GM12891 (cell line): ENCODE data around the gene CHST10.
A peak's percentile ranks its signal among the peaks of the same experiment; 100 is the strongest.

Experiments
- DNase-seq: peaks from one replicate; pipeline ENCODE4 v3.0.0; 2011; ENCODE audit warnings: low spot score; ENCODE audit not compliant: insufficient read length
- FAIRE-seq: peaks from 2 replicates; lab custom pipeline; 2011; peaks lifted over from hg19 to GRCh38; lab: Jason Lieb, UNC
- PAX5 ChIP-seq: IDR thresholded peaks from 2 replicates; pipeline ENCODE4 v1.6.1; 2011; ENCODE audit warnings: low read length, moderate library complexity, mild to moderate bottlenecking; ENCODE audit not compliant: insufficient read depth, severe bottlenecking
- POLR2A ChIP-seq: IDR thresholded peaks from 2 replicates; pipeline ENCODE4 v1.6.1; 2011; ENCODE audit warnings: low read depth, low read length, control low read depth
- POLR2AphosphoS5 ChIP-seq: IDR thresholded peaks from 2 replicates; pipeline ENCODE4 v1.6.1; 2011; ENCODE audit warnings: low read depth, low read length, control low read depth
- POU2F2 ChIP-seq: IDR thresholded peaks from 2 replicates; pipeline ENCODE4 v1.6.1; 2011; ENCODE audit warnings: low read depth, mild to moderate bottlenecking, control low read depth, low read length, moderate library complexity
- SPI1 ChIP-seq: IDR thresholded peaks from 2 replicates; pipeline ENCODE4 v1.6.1; 2011; ENCODE audit warnings: low read depth, low read length, control low read depth
- TAF1 ChIP-seq: IDR thresholded peaks from 2 replicates; pipeline ENCODE4 v1.6.1; 2011; ENCODE audit warnings: low read depth, low read length, control low read depth

Gene CHST10

DNA sequence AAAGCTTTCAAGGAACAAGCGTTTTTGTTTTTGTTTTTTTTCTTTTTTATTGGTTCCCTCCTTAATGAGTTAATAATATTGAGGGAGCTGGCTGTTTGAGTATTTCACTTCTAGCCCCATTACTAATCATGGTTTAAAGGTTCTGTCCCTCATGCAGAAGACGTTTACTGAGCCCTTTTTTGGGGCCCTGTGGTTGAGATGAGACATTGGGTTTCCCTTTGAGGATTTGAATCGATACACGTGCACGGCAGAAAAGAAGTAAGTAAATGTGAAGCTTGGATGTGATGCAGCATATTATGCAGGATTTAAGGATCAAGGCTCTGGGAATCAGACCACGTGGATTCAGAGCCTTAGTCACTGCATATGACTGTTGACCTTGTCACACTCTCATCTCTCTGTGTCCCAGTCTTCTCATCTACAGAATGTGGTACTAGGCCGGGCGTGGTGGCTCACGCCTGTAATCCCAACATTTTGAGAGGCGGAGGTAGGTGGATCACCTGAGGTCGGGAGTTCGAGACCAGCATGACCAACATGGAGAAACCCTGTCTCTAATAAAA lies 1.0 kb upstream of the CHST10 start:
- no peak for FAIRE-seq
- no peak for DNase-seq
- TF ChIP-seq POU2F2 = no peak
- TF ChIP-seq POLR2AphosphoS5 = no peak
- no peak for TF ChIP-seq PAX5
- TF ChIP-seq POLR2A = no peak
- no peak for TF ChIP-seq TAF1
- TF ChIP-seq SPI1 = no peak

- no peak for FAIRE-seq
- DNase-seq = no peak
- TF ChIP-seq SPI1 (no peak), POU2F2 (no peak), TAF1 (no peak), PAX5 (no peak), POLR2A (no peak), POLR2AphosphoS5 (no peak)
These were observed 250 bp upstream of the CHST10 start for GRCh38 chr2:100417711-100418124.

DNA sequence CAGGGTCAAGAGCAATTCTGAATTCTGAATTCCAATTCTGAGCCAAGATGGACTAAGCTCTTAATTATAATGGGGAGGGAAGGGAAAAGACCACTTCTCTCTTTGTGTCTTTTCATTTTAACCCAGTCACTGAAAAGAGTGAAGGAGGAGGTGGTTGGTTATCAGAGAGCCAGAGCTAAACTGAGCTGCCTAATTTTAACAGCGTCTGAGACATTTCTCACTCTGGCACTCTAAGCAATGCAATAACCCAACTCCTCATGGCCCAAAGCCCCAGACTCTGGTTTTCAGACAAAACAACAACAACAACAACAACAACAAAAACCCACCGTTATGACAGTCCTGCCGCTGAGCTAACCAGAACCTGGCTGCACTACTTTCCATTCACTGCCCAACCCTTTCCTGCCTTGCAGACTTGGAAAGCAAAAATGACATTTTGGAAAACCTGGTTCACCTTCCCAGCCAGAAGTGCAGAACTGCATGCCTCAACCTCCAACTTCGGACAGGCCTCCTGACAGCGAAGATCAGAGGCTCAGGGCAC lies 1.0 kb downstream of the CHST10 start:
- TF ChIP-seq PAX5 (no peak), POLR2AphosphoS5 (no peak), TAF1 (no peak), POLR2A (no peak), SPI1 (no peak), POU2F2 (no peak)
- DNase-seq (no peak), FAIRE-seq (peak; percentile 78)

GRCh38 chr2:100413571-100413970 lies 3.9 kb downstream of the CHST10 start:
- no peak for DNase-seq
- no peak for FAIRE-seq
- no peak for TF ChIP-seq PAX5
- no peak for TF ChIP-seq TAF1
- TF ChIP-seq SPI1 = no peak
- no peak for TF ChIP-seq POU2F2
- TF ChIP-seq POLR2A = no peak
- no peak for TF ChIP-seq POLR2AphosphoS5

- no peak for DNase-seq
- no peak for FAIRE-seq
- TF ChIP-seq TAF1 = no peak
- TF ChIP-seq POU2F2 = no peak
- no peak for TF ChIP-seq POLR2A
- TF ChIP-seq POLR2AphosphoS5 = no peak
- no peak for TF ChIP-seq PAX5
- no peak for TF ChIP-seq SPI1
These were observed 4.6 kb downstream of the CHST10 start for GRCh38 chr2:100412881-100413321.

DNA sequence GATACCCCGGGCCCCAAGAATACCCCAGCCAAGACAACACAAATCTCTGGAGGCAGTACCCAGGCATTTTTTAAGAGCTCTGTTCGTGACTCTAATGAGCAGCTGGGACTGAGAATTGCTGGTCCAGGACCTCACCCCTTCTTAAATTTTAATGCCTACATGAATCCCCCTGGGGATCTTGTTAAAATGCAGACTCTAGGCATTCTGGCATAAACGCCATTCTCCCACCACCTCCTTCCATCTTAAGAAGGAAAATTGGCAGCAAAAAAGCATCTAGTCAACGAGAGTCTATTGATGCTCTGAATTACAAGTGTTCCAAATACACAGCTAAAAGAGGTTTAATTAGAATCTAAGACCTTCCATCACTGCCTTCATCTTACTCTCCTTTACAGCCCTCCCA lies 5.0 kb downstream of the CHST10 start:
- FAIRE-seq (no peak), DNase-seq (no peak)

DNA sequence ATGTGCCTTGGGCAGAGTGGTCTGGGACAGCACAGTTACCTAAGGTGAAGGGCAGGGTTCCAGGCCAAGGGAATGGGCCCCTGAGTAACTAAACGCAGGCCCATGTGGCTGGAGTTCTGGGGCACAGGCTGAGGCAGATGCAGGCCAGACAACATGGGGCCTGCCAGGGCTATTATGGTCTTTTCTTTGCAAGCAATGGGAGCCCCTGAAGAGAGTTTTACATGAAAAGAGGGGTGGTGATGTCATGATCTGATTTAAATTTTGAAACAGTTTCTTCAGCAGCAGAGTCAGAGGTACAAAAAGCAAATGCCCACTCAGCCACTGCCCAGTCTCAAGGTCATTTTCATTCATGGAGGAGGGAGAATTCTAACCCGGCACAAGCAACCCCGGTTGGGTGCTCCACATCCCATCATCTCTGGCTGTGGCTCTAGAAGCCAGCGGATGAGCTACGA lies 5.6 kb downstream of the CHST10 start:
- TF ChIP-seq PAX5 (no peak), SPI1 (no peak), POLR2A (no peak), POLR2AphosphoS5 (no peak), TAF1 (no peak), POU2F2 (no peak)
- DNase-seq = no peak
- FAIRE-seq = no peak

More for the DNA sequence above, 5.0 kb downstream of the CHST10 start:
- no peak for TF ChIP-seq SPI1

DNA sequence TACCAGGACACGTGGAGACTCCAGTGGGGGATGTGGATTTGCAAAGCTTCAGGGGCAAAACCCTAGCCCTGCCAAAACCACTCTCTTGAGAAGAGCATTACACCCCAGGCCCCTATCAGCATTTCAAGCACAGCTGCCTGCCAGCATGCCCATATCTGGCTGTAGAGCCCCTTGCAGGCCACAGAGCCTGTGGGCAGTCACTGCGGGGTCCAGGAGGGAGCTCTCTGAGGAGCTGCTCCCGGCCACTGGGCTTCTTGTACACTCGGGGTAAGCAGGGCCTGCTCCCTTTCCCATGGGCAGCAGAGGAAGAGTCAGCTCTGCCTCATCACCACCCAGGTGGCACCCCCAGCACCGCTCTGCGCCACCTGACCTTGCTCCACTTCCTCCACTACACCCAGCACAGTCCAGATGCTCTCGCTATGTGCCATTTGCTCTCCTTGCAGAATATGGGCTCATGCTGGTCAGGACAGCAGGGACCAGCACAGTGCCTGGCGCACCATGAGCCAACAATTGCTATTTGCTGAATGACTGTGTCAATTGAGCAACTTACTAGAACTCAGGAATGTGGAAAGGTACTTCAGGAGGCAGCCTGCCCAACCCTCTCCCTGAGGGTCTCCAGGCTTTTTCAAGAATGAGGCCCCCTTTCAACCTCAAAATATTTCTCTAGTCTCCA lies 7.4 kb downstream of the CHST10 start:
- FAIRE-seq = no peak
- no peak for TF ChIP-seq SPI1
- TF ChIP-seq POU2F2 = no peak
- TF ChIP-seq PAX5 = no peak
- no peak for TF ChIP-seq POLR2AphosphoS5
- no peak for TF ChIP-seq TAF1
- no peak for TF ChIP-seq POLR2A
- no peak for DNase-seq

DNA sequence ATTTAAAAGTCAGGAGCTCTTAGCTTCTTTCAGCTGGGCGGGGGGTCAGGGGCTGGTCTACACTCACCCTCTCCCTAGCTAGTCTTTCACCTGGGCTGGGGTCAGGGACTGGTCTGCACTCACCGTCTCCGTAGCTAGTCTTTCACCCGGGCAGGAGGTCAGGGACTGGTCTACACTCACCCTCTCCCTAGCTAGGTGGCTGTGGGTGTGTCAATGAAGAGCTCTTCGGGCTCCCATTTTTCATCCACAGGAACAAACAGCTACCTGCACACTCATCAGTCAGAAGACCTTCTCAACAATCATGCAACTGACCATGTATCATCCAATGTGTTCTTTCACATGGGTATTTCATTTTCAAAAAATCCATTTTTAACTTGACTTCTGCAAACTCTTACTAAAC lies 8.0 kb downstream of the CHST10 start:
- FAIRE-seq (no peak), DNase-seq (no peak)
- no peak for TF ChIP-seq PAX5
- TF ChIP-seq TAF1 = no peak
- no peak for TF ChIP-seq POLR2AphosphoS5
- TF ChIP-seq POLR2A = no peak
- TF ChIP-seq POU2F2 = no peak
- TF ChIP-seq SPI1 = no peak

GRCh38 chr2:100408941-100409340 lies 8.5 kb downstream of the CHST10 start:
- TF ChIP-seq POLR2AphosphoS5 = no peak
- FAIRE-seq = no peak
- DNase-seq = no peak
